GM23338 (cell line): ENCODE data around the gene PDE1A. TPM values are rescaled to one million over a fixed set of nuclear protein-coding genes. Genes with fewer than 3 reads are reported as not detected.
A peak's percentile ranks its signal among the peaks of the same experiment; 100 is the strongest.

Experiments used
- ATAC-seq: fragments of 200-7000 bp; cut with Tn5 transposase; 3 replicates; pipeline ENCODE4 v1.9.1; 2020
- DNase-seq: peaks from one replicate; pipeline ENCODE4 v3.0.0-alpha.2; 2015; ENCODE audit warnings: low spot score
- H2AFZ ChIP-seq: fragments of 200-600 bp; sonication (generic); 2 replicates; pipeline ENCODE4 v1.8.0; 2016; ENCODE audit warnings: antibody characterized with exemption, mild to moderate bottlenecking, moderate library complexity
- H3F3A ChIP-seq: fragments of 200-600 bp; sonication (generic); replicated peaks from 2 replicates; pipeline ENCODE4 v1.8.0; 2017; ENCODE audit warnings: antibody characterized with exemption, mixed run types, low read depth
- H3K27ac ChIP-seq: fragments of 200-600 bp; sonication (generic); 2 replicates; pipeline ENCODE4 v1.6.1; 2016; ENCODE audit warnings: low read depth
- H3K27me3 ChIP-seq: fragments of 200-600 bp; sonication (generic); 2 replicates; pipeline ENCODE4 v1.8.0; 2016; ENCODE audit warnings: mild to moderate bottlenecking, mixed run types, moderate library complexity; ENCODE audit not compliant: insufficient read depth
- H3K36me3 ChIP-seq: fragments of 200-600 bp; sonication (generic); 2 replicates; pipeline ENCODE4 v1.8.0; 2016; ENCODE audit warnings: mild to moderate bottlenecking; ENCODE audit not compliant: insufficient read depth
- H3K4me1 ChIP-seq: fragments of 200-600 bp; sonication (generic); 2 replicates; pipeline ENCODE4 v1.8.0; 2016; ENCODE audit warnings: mild to moderate bottlenecking, moderate library complexity; ENCODE audit not compliant: insufficient read depth
- H3K4me2 ChIP-seq: fragments of 200-600 bp; sonication (generic); 2 replicates; pipeline ENCODE4 v1.7.1; 2017; ENCODE audit warnings: mixed run types
- H3K4me3 ChIP-seq: fragments of 200-600 bp; sonication (generic); 2 replicates; pipeline ENCODE4 v1.6.1; 2016; ENCODE audit warnings: mixed run types
- H3K79me2 ChIP-seq: fragments of 200-600 bp; sonication (generic); replicated peaks from 2 replicates; pipeline ENCODE4 v1.8.0; 2017; ENCODE audit warnings: mild to moderate bottlenecking; ENCODE audit not compliant: insufficient read depth
- H3K9me2 ChIP-seq: fragments of 200-600 bp; sonication (generic); 2 replicates; pipeline ENCODE4 v1.8.0; 2017; ENCODE audit not compliant: insufficient read depth
- H4K20me1 ChIP-seq: fragments of 200-600 bp; sonication (generic); replicated peaks from 2 replicates; pipeline ENCODE4 v1.8.0; 2017; ENCODE audit warnings: mild to moderate bottlenecking; ENCODE audit not compliant: insufficient read depth
- H3K27ac Mint-ChIP-seq: 2 replicates; pipeline ENCODE4 v1.8.0; 2020; ENCODE audit warnings: inconsistent platforms, mild to moderate bottlenecking, moderate library complexity, mixed read lengths
- H3K27me3 Mint-ChIP-seq: 3 replicates; pipeline ENCODE4 v1.8.0; 2022; ENCODE audit warnings: low read depth, mild to moderate bottlenecking, moderate library complexity, mixed read lengths, inconsistent platforms; ENCODE audit not compliant: insufficient read depth, poor library complexity
- H3K36me3 Mint-ChIP-seq: 3 replicates; pipeline ENCODE4 v1.8.0; 2021; ENCODE audit warnings: low read depth, mild to moderate bottlenecking, inconsistent platforms, moderate library complexity, mixed read lengths
- H3K4me1 Mint-ChIP-seq: 3 replicates; pipeline ENCODE4 v1.8.0; 2020; ENCODE audit warnings: mild to moderate bottlenecking, inconsistent platforms, mixed read lengths
- H3K4me3 Mint-ChIP-seq: 3 replicates; pipeline ENCODE4 v1.8.0; 2021; ENCODE audit warnings: moderate library complexity, mild to moderate bottlenecking, inconsistent platforms, mixed read lengths
- H3K9me3 Mint-ChIP-seq: 3 replicates; pipeline ENCODE4 v1.8.0; 2020; ENCODE audit warnings: moderate library complexity, mild to moderate bottlenecking, inconsistent platforms, mixed read lengths
- CREB1 ChIP-seq: fragments of 250-450 bp; sonication (Bioruptor Pico); IDR thresholded peaks from 2 replicates; pipeline ENCODE4 v1.5.0; 2020; ENCODE audit warnings: low read depth, mild to moderate bottlenecking, moderate library complexity
- POLR2AphosphoS5 ChIP-seq: IDR thresholded peaks from 2 replicates; pipeline ENCODE4 v1.6.1; 2016; ENCODE audit warnings: antibody characterized with exemption, low read depth
- ZNF331 ChIP-seq: fragments of 250-450 bp; sonication (Bioruptor Pico); IDR thresholded peaks from 2 replicates; pipeline ENCODE4 v1.5.0; 2020; ENCODE audit warnings: low read depth, mild to moderate bottlenecking, moderate library complexity
- polyA plus RNA-seq: library from polyadenylated mRNA; unstranded; fragments of >200 nt; fragmentation: Nextera tagmentation; extraction: Ambion mirVana; gene quantifications from 2 replicates; pipeline ENCODE4 v1.2.1, GENCODE V29; 2016
- total RNA-seq: library from RNA; depleted of rRNA; stranded (reverse); fragments of >200 nt; shearing (Covaris generic); gene quantifications from 2 replicates; pipeline ENCODE4 v1.2.3, GENCODE V29; 2014
- TF ChIP-seq, protein P1 (sequence below): IDR thresholded peaks from 2 replicates; pipeline ENCODE4 v1.6.1; 2016; ENCODE audit warnings: antibody characterized with exemption
- TF ChIP-seq, protein P2 (sequence below): fragments of 250-450 bp; sonication (Bioruptor Pico); IDR thresholded peaks from 2 replicates; pipeline ENCODE4 v1.5.0; 2020; ENCODE audit warnings: mild to moderate bottlenecking, moderate library complexity
- TF ChIP-seq, protein P3 (sequence below): IDR thresholded peaks from one replicate; pipeline ENCODE4 v1.6.1; 2018; ENCODE audit warnings: antibody characterized with exemption; ENCODE audit not compliant: unreplicated experiment
- TF ChIP-seq, protein P4 (sequence below), 2 experiments: fragments of 200-600 bp in 1 of 2; sonication (generic) in 1 of 2; conservative IDR thresholded peaks; 2 replicates each; pipeline versions ENCODE4 v1.5.1 to v1.6.1; 2016 to 2017; ENCODE audit warnings: antibody characterized with exemption in 2 of 2, low read depth in 2 of 2, mild to moderate bottlenecking in 2 of 2, moderate library complexity in 1 of 2

Gene PDE1A
- total and polyA plus RNA-seq, 2 experiments from 2014 or later: 0.28 to 0.31 TPM

DNA sequence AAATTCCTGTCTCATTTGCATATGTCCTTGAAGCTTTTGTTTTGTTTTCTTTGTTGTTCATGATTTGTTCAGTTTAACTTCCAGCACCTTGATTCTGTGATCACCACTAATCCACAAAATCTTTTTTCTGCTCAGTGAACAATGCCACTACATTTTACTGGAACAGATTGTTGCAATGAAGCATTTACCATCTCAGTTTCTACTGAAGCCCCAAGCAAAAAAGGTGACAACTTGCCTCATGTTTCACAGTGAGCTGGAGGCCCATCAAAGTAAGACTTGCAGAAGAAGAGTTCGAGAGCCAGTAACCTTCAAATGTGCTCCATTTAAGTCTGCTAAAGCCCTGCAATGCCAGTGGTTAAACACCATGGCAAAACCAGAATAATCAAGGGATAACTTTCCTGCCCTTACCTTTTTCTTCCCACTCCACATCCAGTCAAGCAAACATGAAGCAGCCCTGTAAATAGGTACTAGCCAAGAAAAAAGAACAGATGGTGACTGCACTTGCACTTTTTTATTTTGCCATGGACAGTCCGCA is 25.7 kb upstream of the PDE1A start:
- no peak overlapping the region for H3K4me3 ChIP-seq
- no peaks in the 10 kb centered on the region for H3F3A ChIP-seq
- Mint-ChIP-seq H3K27ac (0 out of 2 replicates have a peak overlapping the region, but pooled peaks have one; percentile 30), H3K27me3 (no peaks in the 10 kb centered on the region), H3K36me3 (no peaks in the 10 kb centered on the region), H3K4me1 (peaks cover 9% of the 10 kb centered on the region), H3K4me3 (no peak overlapping the region), H3K9me3 (no peaks in the 10 kb centered on the region)
- no peaks in the 10 kb centered on the region for H3K27me3 ChIP-seq
- no peaks in the 10 kb centered on the region for H3K36me3 ChIP-seq
- DNase-seq (no peak), ATAC-seq (no peak)
- no peaks in the 10 kb centered on the region for H3K79me2 ChIP-seq
- H3K9me2 ChIP-seq: no peaks in the 10 kb centered on the region
- H3K27ac ChIP-seq: no peak overlapping the region
- no peak overlapping the region for H3K4me2 ChIP-seq
- TF ChIP-seq, protein P1, sequence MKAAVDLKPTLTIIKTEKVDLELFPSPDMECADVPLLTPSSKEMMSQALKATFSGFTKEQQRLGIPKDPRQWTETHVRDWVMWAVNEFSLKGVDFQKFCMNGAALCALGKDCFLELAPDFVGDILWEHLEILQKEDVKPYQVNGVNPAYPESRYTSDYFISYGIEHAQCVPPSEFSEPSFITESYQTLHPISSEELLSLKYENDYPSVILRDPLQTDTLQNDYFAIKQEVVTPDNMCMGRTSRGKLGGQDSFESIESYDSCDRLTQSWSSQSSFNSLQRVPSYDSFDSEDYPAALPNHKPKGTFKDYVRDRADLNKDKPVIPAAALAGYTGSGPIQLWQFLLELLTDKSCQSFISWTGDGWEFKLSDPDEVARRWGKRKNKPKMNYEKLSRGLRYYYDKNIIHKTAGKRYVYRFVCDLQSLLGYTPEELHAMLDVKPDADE: no peak
- TF ChIP-seq ZNF331 (CRISPR knock-in tag) (no peak), POLR2AphosphoS5 (no peak), CREB1 (CRISPR knock-in tag) (no peak)
- TF ChIP-seq, protein P2, sequence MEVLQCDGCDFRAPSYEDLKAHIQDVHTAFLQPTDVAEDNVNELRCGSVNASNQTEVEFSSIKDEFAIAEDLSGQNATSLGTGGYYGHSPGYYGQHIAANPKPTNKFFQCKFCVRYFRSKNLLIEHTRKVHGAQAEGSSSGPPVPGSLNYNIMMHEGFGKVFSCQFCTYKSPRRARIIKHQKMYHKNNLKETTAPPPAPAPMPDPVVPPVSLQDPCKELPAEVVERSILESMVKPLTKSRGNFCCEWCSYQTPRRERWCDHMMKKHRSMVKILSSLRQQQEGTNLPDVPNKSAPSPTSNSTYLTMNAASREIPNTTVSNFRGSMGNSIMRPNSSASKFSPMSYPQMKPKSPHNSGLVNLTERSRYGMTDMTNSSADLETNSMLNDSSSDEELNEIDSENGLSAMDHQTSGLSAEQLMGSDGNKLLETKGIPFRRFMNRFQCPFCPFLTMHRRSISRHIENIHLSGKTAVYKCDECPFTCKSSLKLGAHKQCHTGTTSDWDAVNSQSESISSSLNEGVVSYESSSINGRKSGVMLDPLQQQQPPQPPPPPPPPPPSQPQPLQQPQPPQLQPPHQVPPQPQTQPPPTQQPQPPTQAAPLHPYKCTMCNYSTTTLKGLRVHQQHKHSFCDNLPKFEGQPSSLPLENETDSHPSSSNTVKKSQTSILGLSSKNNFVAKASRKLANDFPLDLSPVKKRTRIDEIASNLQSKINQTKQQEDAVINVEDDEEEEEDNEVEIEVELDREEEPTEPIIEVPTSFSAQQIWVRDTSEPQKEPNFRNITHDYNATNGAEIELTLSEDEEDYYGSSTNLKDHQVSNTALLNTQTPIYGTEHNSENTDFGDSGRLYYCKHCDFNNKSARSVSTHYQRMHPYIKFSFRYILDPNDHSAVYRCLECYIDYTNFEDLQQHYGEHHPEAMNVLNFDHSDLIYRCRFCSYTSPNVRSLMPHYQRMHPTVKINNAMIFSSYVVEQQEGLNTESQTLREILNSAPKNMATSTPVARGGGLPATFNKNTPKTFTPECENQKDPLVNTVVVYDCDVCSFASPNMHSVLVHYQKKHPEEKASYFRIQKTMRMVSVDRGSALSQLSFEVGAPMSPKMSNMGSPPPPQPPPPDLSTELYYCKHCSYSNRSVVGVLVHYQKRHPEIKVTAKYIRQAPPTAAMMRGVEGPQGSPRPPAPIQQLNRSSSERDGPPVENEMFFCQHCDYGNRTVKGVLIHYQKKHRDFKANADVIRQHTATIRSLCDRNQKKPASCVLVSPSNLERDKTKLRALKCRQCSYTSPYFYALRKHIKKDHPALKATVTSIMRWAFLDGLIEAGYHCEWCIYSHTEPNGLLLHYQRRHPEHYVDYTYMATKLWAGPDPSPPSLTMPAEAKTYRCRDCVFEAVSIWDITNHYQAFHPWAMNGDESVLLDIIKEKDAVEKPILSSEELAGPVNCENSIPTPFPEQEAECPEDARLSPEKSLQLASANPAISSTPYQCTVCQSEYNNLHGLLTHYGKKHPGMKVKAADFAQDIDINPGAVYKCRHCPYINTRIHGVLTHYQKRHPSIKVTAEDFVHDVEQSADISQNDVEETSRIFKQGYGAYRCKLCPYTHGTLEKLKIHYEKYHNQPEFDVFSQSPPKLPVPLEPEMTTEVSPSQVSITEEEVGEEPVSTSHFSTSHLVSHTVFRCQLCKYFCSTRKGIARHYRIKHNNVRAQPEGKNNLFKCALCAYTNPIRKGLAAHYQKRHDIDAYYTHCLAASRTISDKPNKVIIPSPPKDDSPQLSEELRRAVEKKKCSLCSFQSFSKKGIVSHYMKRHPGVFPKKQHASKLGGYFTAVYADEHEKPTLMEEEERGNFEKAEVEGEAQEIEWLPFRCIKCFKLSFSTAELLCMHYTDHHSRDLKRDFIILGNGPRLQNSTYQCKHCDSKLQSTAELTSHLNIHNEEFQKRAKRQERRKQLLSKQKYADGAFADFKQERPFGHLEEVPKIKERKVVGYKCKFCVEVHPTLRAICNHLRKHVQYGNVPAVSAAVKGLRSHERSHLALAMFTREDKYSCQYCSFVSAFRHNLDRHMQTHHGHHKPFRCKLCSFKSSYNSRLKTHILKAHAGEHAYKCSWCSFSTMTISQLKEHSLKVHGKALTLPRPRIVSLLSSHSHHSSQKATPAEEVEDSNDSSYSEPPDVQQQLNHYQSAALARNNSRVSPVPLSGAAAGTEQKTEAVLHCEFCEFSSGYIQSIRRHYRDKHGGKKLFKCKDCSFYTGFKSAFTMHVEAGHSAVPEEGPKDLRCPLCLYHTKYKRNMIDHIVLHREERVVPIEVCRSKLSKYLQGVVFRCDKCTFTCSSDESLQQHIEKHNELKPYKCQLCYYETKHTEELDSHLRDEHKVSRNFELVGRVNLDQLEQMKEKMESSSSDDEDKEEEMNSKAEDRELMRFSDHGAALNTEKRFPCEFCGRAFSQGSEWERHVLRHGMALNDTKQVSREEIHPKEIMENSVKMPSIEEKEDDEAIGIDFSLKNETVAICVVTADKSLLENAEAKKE (CRISPR knock-in tag): no peak
- TF ChIP-seq, protein P3, sequence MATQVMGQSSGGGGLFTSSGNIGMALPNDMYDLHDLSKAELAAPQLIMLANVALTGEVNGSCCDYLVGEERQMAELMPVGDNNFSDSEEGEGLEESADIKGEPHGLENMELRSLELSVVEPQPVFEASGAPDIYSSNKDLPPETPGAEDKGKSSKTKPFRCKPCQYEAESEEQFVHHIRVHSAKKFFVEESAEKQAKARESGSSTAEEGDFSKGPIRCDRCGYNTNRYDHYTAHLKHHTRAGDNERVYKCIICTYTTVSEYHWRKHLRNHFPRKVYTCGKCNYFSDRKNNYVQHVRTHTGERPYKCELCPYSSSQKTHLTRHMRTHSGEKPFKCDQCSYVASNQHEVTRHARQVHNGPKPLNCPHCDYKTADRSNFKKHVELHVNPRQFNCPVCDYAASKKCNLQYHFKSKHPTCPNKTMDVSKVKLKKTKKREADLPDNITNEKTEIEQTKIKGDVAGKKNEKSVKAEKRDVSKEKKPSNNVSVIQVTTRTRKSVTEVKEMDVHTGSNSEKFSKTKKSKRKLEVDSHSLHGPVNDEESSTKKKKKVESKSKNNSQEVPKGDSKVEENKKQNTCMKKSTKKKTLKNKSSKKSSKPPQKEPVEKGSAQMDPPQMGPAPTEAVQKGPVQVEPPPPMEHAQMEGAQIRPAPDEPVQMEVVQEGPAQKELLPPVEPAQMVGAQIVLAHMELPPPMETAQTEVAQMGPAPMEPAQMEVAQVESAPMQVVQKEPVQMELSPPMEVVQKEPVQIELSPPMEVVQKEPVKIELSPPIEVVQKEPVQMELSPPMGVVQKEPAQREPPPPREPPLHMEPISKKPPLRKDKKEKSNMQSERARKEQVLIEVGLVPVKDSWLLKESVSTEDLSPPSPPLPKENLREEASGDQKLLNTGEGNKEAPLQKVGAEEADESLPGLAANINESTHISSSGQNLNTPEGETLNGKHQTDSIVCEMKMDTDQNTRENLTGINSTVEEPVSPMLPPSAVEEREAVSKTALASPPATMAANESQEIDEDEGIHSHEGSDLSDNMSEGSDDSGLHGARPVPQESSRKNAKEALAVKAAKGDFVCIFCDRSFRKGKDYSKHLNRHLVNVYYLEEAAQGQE: no peak
- TF ChIP-seq, protein P4, sequence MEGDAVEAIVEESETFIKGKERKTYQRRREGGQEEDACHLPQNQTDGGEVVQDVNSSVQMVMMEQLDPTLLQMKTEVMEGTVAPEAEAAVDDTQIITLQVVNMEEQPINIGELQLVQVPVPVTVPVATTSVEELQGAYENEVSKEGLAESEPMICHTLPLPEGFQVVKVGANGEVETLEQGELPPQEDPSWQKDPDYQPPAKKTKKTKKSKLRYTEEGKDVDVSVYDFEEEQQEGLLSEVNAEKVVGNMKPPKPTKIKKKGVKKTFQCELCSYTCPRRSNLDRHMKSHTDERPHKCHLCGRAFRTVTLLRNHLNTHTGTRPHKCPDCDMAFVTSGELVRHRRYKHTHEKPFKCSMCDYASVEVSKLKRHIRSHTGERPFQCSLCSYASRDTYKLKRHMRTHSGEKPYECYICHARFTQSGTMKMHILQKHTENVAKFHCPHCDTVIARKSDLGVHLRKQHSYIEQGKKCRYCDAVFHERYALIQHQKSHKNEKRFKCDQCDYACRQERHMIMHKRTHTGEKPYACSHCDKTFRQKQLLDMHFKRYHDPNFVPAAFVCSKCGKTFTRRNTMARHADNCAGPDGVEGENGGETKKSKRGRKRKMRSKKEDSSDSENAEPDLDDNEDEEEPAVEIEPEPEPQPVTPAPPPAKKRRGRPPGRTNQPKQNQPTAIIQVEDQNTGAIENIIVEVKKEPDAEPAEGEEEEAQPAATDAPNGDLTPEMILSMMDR (conservative IDR thresholded peaks at IDR 0.05; ENCODE audit: low read depth in 2 of 2): no peak
- no peak overlapping the region for H2AFZ ChIP-seq
- no peaks in the 10 kb centered on the region for H3K4me1 ChIP-seq
- H4K20me1 ChIP-seq: no peaks in the 10 kb centered on the region
